ENCODE data around the gene IGSF8.
"Not testable (repeated sequence)": the region's sequence is repeated elsewhere in the genome, so short reads cannot be mapped to it uniquely, and the experiment has no call there.

Gene IGSF8

DNA sequence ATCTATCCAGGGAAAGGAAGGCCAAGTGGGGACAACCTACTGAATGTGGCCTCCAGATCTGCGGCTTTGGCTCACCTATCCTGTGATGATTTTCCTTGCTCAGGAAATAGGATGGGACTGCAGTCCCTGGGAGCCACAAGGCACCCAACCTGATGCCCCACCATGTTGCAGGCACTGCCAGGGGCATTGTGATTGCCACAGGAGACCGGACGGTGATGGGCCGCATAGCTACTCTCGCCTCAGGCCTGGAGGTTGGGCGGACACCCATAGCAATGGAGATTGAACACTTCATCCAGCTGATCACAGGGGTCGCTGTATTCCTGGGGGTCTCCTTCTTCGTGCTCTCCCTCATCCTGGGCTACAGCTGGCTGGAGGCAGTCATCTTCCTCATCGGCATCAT, 29.0 kb upstream of the IGSF8 start:
- DNase-seq (ENCODE audit: low read depth): no peak

DNA sequence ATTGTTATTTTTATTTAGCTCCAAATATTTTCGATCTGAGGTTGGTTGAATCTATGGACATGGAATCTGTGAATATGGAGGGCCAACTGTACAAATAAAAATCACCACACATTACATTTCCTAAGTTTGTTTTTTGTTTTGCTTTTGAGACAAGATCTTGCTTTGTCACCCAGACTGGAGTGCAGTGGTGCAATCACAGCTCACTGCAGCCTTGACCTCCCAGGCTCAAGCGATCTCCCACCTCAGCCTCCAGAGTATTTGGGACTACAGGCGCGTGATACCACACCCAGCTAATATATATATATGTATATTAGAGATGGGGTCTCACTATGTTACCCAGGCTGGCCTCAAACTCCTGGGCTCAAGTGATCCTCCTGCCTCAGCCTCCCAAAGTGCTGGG, 27.9 kb upstream of the IGSF8 start:
- DNase-seq (ENCODE audit: low read depth): not testable (repeated sequence)

DNA sequence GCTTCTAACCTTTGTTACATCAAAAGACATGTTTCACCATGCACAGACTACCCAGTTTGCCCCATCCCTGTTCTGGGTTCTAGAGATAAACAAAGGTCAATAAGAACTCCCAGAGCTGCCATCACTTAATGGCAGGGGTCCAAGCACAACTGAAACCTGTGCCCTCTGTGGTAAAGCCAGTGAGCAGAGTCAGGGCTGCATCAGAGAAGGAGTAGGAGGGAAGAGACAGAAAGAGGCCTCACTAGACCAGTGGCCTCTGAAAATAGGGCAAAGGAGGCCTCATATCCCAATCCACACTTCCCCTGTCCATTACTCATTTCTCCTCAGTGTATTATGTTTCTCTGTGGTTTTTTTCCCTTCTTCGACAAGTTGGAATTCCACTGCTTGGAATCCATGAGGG, 27.3 kb upstream of the IGSF8 start:
- no peak for DNase-seq (ENCODE audit: low read depth)

DNA sequence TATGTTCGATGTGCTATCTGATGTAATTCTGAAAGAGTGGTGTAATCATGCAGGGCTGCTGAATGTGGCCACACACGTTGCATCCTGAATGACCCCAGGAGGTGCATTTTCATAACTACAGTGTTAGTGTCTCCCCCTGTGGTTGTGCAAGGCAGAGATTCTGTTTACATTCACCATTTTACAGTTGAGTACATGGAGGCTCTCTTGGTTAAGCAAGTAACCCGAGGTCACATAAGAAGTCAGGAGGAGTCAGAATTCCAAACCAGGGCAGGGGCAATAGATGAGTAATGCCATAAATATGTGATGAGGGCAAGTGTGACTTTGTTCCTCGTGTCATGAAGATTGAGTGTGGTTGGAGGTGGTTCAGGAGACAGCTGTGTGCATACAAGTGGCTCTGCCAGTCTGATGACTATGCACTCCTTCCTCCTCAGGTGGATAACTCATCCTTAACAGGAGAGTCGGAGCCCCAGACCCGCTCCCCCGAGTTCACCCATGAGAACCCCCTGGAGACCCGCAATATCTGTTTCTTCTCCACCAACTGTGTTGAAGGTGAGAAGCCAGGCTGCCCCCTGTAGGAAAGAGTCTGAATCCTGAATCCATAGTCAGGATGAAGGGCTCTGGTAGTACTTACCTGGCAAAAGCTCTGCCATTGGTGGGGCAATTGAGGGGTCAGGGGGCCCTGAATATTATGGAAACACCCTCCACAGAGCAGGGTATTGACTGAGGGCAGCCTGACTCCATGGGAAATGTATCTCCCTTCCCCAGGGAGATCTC, 26.5 kb upstream of the IGSF8 start:
- no peak for DNase-seq (ENCODE audit: low read depth)

DNA sequence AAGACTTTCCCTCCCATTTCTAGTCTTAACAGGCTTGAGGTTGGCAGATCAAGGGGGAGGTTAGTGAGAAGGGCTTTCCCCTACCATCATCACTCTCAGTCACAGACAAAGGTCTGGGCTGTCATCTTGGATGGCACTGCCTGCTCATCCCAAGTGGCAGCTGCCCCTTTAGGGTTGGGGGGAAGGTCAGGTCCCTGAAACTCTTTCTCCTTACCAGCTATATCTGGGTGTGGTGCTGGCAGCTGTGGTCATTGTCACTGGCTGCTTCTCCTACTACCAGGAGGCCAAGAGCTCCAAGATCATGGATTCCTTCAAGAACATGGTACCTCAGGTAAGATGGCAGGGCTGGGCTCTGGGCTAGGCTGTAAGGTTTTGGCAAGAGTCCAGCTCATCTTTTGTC, 25.3 kb upstream of the IGSF8 start:
- DNase-seq (ENCODE audit: low read depth): no peak

DNA sequence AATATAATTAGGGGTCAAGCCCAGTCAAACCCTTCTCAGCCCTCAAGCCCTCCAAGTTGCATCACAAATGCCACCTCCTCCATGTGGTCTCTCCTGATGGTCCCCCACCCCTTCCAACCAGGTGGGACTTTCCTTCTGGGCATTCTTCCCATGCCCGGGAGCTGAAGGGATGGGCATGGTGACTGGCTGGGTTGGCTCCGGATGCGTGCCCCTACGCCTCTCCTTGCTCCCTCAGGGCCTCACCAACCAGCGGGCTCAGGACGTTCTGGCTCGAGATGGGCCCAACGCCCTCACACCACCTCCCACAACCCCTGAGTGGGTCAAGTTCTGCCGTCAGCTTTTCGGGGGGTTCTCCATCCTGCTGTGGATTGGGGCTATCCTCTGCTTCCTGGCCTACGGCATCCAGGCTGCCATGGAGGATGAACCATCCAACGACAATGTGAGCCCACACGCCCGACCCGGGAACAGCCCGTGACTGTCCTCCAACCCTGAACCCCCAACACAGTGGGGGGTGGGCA, 24.6 kb upstream of the IGSF8 start:
- DNase-seq (ENCODE audit: low read depth): no peak

GRCh38 chr1:160121388-160121787, 23.0 kb upstream of the IGSF8 start:
- DNase-seq (ENCODE audit: low read depth): no peak

- DNase-seq (ENCODE audit: low read depth): no peak
Observed at GRCh38 chr1:160120797-160121196, 22.4 kb upstream of the IGSF8 start.

- DNase-seq (ENCODE audit: low read depth): no peak
Observed at GRCh38 chr1:160118928-160119327, 20.5 kb upstream of the IGSF8 start.

DNA sequence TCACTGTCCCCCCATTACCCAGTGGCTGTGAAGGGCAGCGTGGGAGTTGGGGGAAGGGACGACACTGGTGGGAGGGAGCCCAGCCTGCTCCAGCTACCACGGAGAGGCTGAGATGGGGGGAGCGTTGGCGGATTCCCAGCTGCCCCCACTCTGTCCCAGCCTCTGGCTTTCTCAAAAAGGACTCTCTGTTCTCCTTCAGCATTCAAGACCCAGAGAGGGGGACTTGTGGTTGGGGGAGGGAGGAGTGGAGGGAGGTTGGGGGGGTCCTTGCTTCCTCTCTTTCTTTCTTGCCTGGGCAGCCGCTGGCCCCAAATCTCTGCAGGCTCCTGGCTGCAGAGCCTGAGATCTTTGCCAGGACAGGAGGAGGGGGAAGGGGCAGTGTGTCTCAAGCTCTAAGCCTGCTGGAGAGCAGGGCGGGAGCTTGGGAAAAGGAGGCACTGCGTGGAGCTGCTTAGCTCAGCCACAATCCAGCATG, 19.3 kb upstream of the IGSF8 start:
- no peak for DNase-seq (ENCODE audit: low read depth)

- DNase-seq (ENCODE audit: low read depth): no peak
Observed at GRCh38 chr1:160117300-160117699, 18.9 kb upstream of the IGSF8 start.

GRCh38 chr1:160116283-160117147, 18.1 kb upstream of the IGSF8 start:
- DNase-seq (ENCODE audit: low read depth): no peak

DNA sequence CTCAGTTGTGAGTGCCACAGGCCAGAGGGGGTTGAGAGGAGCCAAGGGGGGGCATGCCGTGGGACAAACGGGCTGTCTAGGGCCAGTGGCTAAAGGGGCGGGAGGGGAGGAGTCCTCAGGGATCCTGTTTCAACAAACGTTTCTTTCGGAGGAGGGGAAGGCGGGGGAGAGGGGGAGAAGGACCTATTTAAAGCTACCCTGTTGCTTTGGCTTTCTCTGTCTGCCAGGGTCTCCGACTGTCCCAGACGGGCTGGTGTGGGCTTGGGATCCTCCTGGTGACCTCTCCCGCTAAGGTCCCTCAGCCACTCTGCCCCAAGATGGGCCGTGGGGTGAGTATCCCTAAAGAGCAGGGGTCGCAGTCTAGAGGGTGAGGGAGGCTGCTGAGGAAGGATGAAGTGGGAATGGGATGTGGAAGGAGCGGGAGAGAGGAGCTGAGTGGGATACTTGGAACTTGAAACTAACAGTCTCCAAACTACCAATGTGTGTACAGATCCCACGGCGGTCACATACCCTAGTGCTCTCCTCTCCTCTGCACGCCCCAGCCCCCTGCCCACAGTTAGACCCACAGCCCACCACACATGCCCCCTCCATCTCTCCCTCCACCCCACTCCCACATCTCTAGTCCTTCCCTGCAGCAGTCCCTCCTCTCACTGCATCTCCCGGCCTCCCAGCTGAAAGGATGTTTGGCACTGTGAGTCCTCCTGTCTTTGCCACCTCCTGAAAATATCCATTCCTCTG, 17.3 kb upstream of the IGSF8 start, which contains the start of gene ATP1A2:
TSS of gene ATP1A2 (plus strand) at position 215 of the 738 bp plus-strand sequence. CDS start at position 318, 103 bp downstream.
- no peak for DNase-seq (ENCODE audit: low read depth)

GRCh38 chr1:160114085-160114484, 15.7 kb upstream of the IGSF8 start:
- DNase-seq (ENCODE audit: low read depth): no peak

DNA sequence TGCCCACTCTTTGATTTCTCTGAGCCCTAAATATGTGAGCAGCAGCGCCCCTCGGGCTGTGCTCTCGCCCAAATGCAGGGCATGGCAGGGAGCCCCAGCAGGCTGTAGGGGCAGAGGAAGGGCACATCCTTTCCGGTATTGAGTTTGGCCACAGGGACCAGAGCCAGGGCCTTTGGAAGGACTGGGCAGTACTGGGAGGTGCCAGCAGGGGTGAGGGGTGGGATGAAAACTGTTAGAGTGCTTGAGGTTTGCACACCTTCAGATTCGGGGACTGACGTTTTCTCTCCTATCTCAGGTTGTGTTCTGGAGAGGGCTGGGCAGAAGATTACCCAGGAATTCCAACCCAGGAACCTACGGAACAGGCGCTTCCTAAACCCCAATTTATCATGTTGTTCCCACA, 15.0 kb upstream of the IGSF8 start:
- DNase-seq (ENCODE audit: low read depth): no peak

DNA sequence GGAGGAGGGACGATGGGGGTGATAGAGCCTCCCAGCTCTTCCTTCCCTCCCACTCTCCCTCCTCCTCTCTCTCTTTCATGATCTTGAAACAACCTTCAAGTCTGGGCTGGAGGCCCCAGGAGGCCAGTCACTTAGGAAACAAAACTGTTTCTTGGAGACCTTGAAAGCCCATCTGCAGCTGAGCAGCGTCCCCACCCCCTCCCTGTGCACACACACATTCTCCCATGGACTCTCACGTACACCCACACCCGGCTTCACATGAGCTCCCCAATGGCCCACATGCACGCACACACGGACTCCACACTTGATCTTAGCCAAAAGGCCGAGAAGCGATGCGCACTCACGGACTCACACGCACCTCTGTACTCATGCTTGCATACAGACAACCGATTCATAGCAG, 13.9 kb upstream of the IGSF8 start:
- DNase-seq (ENCODE audit: low read depth): no peak

- DNase-seq (ENCODE audit: low read depth): not testable (repeated sequence)
Observed at GRCh38 chr1:160111462-160111861, 13.0 kb upstream of the IGSF8 start.

DNA sequence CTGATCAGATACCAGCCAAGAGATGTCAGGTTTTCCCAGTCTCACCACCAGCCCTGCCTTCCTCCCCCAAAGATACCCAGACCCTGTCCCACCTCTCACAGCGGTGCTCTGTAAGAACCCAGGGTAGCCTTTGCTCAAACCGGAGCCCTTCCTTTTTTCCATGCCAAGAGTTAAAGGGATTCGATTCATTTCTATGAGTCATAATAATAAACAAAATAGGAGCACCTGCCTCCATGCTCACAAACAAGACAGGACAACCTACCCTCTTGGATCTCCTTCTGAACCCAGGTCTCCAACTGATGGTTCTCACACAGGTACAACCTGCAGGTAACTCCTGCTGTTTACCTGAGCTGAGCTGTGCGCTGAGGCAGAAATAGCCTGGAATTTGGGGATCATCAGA, 11.3 kb upstream of the IGSF8 start:
- DNase-seq (ENCODE audit: low read depth): no peak

- no peak for DNase-seq (ENCODE audit: low read depth)
Observed at GRCh38 chr1:160108888-160109662, 10.7 kb upstream of the IGSF8 start.

- DNase-seq (ENCODE audit: low read depth): no peak
Observed at GRCh38 chr1:160107512-160107911, 9.1 kb upstream of the IGSF8 start.

- no peak for DNase-seq (ENCODE audit: low read depth)
Observed at GRCh38 chr1:160105155-160105554, 6.7 kb upstream of the IGSF8 start.

Data from activated T-helper 9 cell treated with anti-CD3 and anti-CD28 coated beads, Interleukin-2, amount 50 U/mL, for 16 hours (primary cell).